CD14-positive monocyte (primary cell): ENCODE data around the gene CSGALNACT2. TPM values are rescaled to one million over a fixed set of nuclear protein-coding genes. Genes with fewer than 3 reads are reported as not detected.
A peak's percentile ranks its signal among the peaks of the same experiment; 100 is the strongest.

ENCODE experiments used
- DNase-seq, 3 donors: peaks; one replicate each; pipeline ENCODE4 v3.0.0-alpha.2; 2011 to 2022
- H2AFZ ChIP-seq: 2 replicates; pipeline ENCODE4 v1.6.0; 2012; ENCODE audit warnings: mild to moderate bottlenecking, low read depth, low read length, inconsistent platforms; ENCODE audit not compliant: insufficient read depth, poor library complexity, severe bottlenecking
- H3K27ac ChIP-seq, 2 donors: 1 replicate in 1 of 2; 2 replicates in 1 of 2; pipeline ENCODE4 v1.5.1; 2012 to 2013; ENCODE audit warnings: low read length in 2 of 2, control low read depth in 1 of 2, inconsistent platforms in 1 of 2, low read depth in 1 of 2, mild to moderate bottlenecking in 1 of 2
- H3K27me3 ChIP-seq, 2 donors: one replicate each; pipeline versions ENCODE4 v1.6.0 to v1.6.1; 2011 to 2013; ENCODE audit warnings: low read length in 2 of 2; ENCODE audit not compliant: control insufficient read depth in 2 of 2, insufficient read depth in 2 of 2
- H3K36me3 ChIP-seq, 2 donors: replicated peaks in 1 of 2; 1 replicate in 1 of 2; 2 replicates in 1 of 2; pipeline versions ENCODE4 v1.5.1 to v1.6.1; 2012 to 2013; ENCODE audit warnings: low read length in 2 of 2, control low read depth in 1 of 2, inconsistent platforms in 1 of 2, mild to moderate bottlenecking in 1 of 2; ENCODE audit not compliant: insufficient read depth in 2 of 2, control insufficient read depth in 1 of 2
- H3K4me1 ChIP-seq, 2 donors: 1 replicate in 1 of 2; 2 replicates in 1 of 2; pipeline versions ENCODE4 v1.5.1 to v1.6.1; 2012 to 2013; ENCODE audit warnings: low read length in 2 of 2, control low read depth in 1 of 2, inconsistent platforms in 1 of 2, mild to moderate bottlenecking in 1 of 2, moderate library complexity in 1 of 2; ENCODE audit not compliant: insufficient read depth in 2 of 2, control insufficient read depth in 1 of 2
- H3K4me2 ChIP-seq: replicated peaks from 2 replicates; pipeline ENCODE3; 2012; ENCODE audit warnings: low read length, moderate library complexity, mild to moderate bottlenecking; ENCODE audit not compliant: poor library complexity, severe bottlenecking; ENCODE audit errors: extremely low read depth
- H3K4me3 ChIP-seq, 3 experiments: fragments of 200-600 bp in 1 of 3; sonication (generic) in 1 of 3; replicated peaks in 1 of 3; 1 replicate in 2 of 3; 2 replicates in 1 of 3; pipeline ENCODE4 v1.5.1; 2011 to 2013; ENCODE audit warnings: low read length in 3 of 3, mild to moderate bottlenecking in 3 of 3, control low read depth in 2 of 3, low read depth in 2 of 3, inconsistent platforms in 1 of 3, moderate library complexity in 1 of 3
- H3K79me2 ChIP-seq: 2 replicates; pipeline ENCODE4 v1.6.0; 2012; ENCODE audit warnings: mild to moderate bottlenecking, control low read depth, inconsistent platforms, low read length, moderate library complexity; ENCODE audit not compliant: insufficient read depth
- H3K9ac ChIP-seq: 2 replicates; pipeline ENCODE4 v1.6.0; 2017; ENCODE audit warnings: low read length, mild to moderate bottlenecking; ENCODE audit not compliant: insufficient read depth, poor library complexity, severe bottlenecking
- H3K9me3 ChIP-seq, 2 donors: replicated peaks in 1 of 2; 1 replicate in 1 of 2; 2 replicates in 1 of 2; pipeline versions ENCODE4 v1.5.1 to v1.6.1; 2012 to 2013; ENCODE audit warnings: low read length in 2 of 2, control low read depth in 1 of 2; ENCODE audit not compliant: control insufficient read depth in 1 of 2, insufficient read depth in 1 of 2
- H4K20me1 ChIP-seq: 2 replicates; pipeline ENCODE4 v1.6.0; 2012; ENCODE audit warnings: mild to moderate bottlenecking, low read length, control low read depth, moderate library complexity; ENCODE audit not compliant: insufficient read depth
- H3K27ac Mint-ChIP-seq, 7 donors: one replicate each; pipeline ENCODE4 v1.8.0; 2020; ENCODE audit warnings: mild to moderate bottlenecking in 7 of 7, mixed read lengths in 7 of 7, moderate library complexity in 6 of 7, inconsistent platforms in 2 of 7
- H3K27me3 Mint-ChIP-seq, 3 donors: one replicate each; pipeline ENCODE4 v1.8.0; 2021 to 2022; ENCODE audit warnings: low read depth in 3 of 3, mild to moderate bottlenecking in 3 of 3, mixed read lengths in 3 of 3, moderate library complexity in 3 of 3, inconsistent platforms in 1 of 3
- H3K36me3 Mint-ChIP-seq, 2 donors: one replicate each; pipeline ENCODE4 v1.8.0; 2020; ENCODE audit warnings: mixed read lengths in 2 of 2, inconsistent platforms in 1 of 2, mild to moderate bottlenecking in 1 of 2
- H3K4me1 Mint-ChIP-seq: one replicate; pipeline ENCODE4 v1.8.0; 2020; ENCODE audit warnings: mild to moderate bottlenecking, mixed read lengths
- H3K4me3 Mint-ChIP-seq, 2 donors: one replicate each; pipeline ENCODE4 v1.8.0; 2020; ENCODE audit warnings: mild to moderate bottlenecking in 2 of 2, mixed read lengths in 2 of 2, moderate library complexity in 1 of 2
- H3K9me3 Mint-ChIP-seq, 7 donors: one replicate each; pipeline ENCODE4 v1.8.0; 2020 to 2022; ENCODE audit warnings: mixed read lengths in 7 of 7, mild to moderate bottlenecking in 6 of 7, moderate library complexity in 6 of 7, inconsistent platforms in 2 of 7
- WGBS: methylation state at CpG from one replicate; pipeline ENCODE4 v1.1.5; 2013; ENCODE audit warnings: missing lambda C conversion rate; ENCODE audit not compliant: insufficient coverage; 5-methylcytosine and 5-hydroxymethylcytosine counted together
- intact Hi-C, 2 donors: fragments of 100-400 bp; cut with micrococcal nuclease; formaldehyde crosslinking; loops; one replicate each; pipeline versions ENCODE4 v1.15.0 to v1.15.1; 2023
- polyA plus RNA-seq, 3 donors: library from polyadenylated mRNA; depleted of rRNA in 1 of 3; unstranded in 2 of 3; stranded (reverse) in 1 of 3; fragments of 300-500 nt in 2 of 3; fragments of >200 nt in 1 of 3; fragmentation: Illumina TruSeq in 2 of 3; gene quantifications; 1 replicate in 2 of 3; 2 replicates in 1 of 3; pipeline ENCODE4 v1.2.3, GENCODE V29; 2012 to 2021
- TF ChIP-seq, protein P1 (sequence below): fragments of 200-600 bp; IDR thresholded peaks from one replicate; pipeline ENCODE4 v1.8.0; 2022; ENCODE audit warnings: antibody characterized with exemption, mild to moderate bottlenecking

The CSGALNACT2 gene
- polyA plus RNA-seq, 3 donors = 43.7 to 80.1 (median 48.2) TPM

DNA sequence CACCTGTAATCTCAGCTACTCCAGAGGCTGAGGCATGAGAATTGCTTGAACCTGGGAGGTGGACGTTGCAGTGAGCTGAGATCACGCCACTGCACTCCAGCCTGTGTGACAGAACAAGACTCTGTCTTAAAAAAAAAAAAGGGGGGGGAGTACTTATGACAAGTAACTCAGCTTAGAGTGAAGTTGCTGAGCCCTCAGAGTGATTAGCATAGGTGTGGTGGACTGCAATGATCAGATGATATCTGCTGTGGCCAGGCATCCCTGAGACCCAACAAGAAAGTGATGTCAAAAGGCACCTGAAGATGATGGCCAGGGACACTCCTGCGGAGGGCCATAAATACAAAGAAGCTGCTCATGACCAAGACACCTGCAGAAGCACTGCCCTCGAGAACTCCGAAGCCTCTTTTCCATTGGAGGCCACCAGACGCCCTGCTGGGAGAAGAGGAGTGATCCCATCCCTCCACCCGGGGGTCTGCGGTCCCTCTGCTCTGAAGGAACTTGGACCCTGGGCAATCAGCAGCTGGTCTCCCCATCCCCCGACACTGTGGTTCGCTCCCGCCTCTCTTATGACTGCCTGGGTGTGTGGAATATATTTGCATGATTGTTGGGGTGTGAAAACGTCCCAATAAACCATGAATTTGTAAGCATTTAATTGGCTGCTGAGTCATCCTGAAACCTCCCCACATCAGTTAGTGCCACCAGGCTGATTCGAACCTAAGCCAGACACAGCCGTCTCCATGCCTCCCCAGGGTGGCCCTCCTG is 82.6 kb downstream of the CSGALNACT2 start:
- H3K9me3 ChIP-seq = no peaks in the 10 kb centered on the region

DNA sequence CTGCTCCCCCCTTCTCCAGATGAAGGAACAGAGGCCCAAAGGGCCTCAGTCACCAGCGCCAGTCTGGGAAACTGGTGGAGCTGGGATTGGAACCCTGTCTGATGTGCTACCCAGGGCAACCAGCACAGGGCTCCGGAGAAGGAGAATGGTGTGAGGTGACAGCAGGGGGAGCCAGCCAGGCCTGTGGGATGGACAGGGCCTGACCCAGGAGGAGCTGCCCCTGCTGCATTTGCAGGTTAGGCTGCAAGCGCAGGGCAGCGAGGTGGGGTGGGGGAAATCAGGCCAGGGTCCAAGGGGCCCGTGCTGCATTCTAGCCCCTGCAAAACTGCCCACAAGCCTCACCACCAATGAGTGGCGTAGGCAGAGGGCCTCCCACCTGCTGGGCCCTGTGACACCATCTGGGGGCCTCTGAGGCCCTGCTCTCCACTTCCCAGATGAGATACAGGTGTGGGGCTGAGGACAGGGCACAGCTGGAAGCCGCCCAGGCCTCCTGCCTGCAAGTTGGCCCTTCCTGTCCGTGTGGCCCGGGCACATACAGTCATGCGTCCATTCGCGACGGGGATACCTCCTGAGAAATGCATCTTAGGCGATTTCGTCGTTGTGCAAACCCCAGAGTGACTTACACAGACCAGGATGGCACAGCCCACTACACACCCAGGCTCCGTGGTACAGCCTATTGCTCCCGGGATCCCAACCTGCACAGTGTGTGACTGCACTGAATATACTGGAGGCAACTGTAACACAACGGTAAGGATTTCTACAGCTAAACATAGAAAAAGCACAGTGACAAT is 83.4 kb downstream of the CSGALNACT2 start:
- no peak overlapping the region for H3K4me3 ChIP-seq
- Mint-ChIP-seq H3K4me3 (no peak overlapping the region), H3K36me3 (no peaks in the 10 kb centered on the region), H3K4me1 (peaks cover 4% of the 10 kb centered on the region), H3K27ac (no peak overlapping the region), H3K27me3 (peaks cover 12 to 19% (median 15%) of the 10 kb centered on the region in 3 donors), H3K9me3 (peaks cover 0 to 3% (median 0%) of the 10 kb centered on the region in 7 donors)
- H3K9me3 ChIP-seq = no peaks in the 10 kb centered on the region
- intact Hi-C loops = no loop called here
- H2AFZ ChIP-seq = no peak overlapping the region
- no peaks in the 10 kb centered on the region for H3K36me3 ChIP-seq
- no peaks in the 10 kb centered on the region for H3K27me3 ChIP-seq
- no peaks in the 10 kb centered on the region for H3K4me1 ChIP-seq
- 89% methylated on average over 17 of the region's 19 CpGs for WGBS
- peak overlapping the region; percentile 0 for H3K9ac ChIP-seq
- no peaks in the 10 kb centered on the region for H4K20me1 ChIP-seq
- TF ChIP-seq, protein P1, sequence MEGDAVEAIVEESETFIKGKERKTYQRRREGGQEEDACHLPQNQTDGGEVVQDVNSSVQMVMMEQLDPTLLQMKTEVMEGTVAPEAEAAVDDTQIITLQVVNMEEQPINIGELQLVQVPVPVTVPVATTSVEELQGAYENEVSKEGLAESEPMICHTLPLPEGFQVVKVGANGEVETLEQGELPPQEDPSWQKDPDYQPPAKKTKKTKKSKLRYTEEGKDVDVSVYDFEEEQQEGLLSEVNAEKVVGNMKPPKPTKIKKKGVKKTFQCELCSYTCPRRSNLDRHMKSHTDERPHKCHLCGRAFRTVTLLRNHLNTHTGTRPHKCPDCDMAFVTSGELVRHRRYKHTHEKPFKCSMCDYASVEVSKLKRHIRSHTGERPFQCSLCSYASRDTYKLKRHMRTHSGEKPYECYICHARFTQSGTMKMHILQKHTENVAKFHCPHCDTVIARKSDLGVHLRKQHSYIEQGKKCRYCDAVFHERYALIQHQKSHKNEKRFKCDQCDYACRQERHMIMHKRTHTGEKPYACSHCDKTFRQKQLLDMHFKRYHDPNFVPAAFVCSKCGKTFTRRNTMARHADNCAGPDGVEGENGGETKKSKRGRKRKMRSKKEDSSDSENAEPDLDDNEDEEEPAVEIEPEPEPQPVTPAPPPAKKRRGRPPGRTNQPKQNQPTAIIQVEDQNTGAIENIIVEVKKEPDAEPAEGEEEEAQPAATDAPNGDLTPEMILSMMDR = no peak
- H3K79me2 ChIP-seq = no peaks in the 10 kb centered on the region
- no peak for DNase-seq
- H3K27ac ChIP-seq = no peak overlapping the region
- no peak overlapping the region for H3K4me2 ChIP-seq

More for the DNA sequence above, 82.6 kb downstream of the CSGALNACT2 start:
- Histone ChIP-seq H3K4me2 (no peak overlapping the region), H3K4me1 (no peaks in the 10 kb centered on the region), H3K27me3 (no peaks in the 10 kb centered on the region), H3K79me2 (no peaks in the 10 kb centered on the region), H2AFZ (no peak overlapping the region), H3K4me3 (no peak overlapping the region), H4K20me1 (no peaks in the 10 kb centered on the region), H3K36me3 (no peaks in the 10 kb centered on the region), H3K9ac (peak overlapping the region; percentile 0), H3K27ac (no peak overlapping the region)
- Mint-ChIP-seq H3K4me1 (peaks cover 2% of the 10 kb centered on the region), H3K27me3 (peaks cover 12 to 15% (median 15%) of the 10 kb centered on the region in 3 donors), H3K27ac (peak overlapping the region in 1 of 7 donors; percentile 42), H3K4me3 (no peak overlapping the region), H3K9me3 (peaks cover 0 to 3% (median 0%) of the 10 kb centered on the region in 7 donors), H3K36me3 (no peaks in the 10 kb centered on the region)
- no peak for DNase-seq
- intact Hi-C loops = no loop called here
- WGBS = 73% methylated on average over 7 of the region's 14 CpGs
- TF ChIP-seq, protein P1 = no peak
